MV-4-11 (cell line): ENCODE results near the gene IPO7.
A peak's percentile ranks its signal among the peaks of the same experiment; 100 is the strongest.
"Not testable (repeated sequence)": the region's sequence is repeated elsewhere in the genome, so short reads cannot be mapped to it uniquely, and the experiment has no call there.

Source experiments
- DNase-seq: peaks from one replicate; lab custom pipeline; 2025; lab: John Stamatoyannopoulos, UW

IPO7 gene

GRCh38 chr11:9384535-9385326 lies at the start of gene IPO7:
TSS of gene IPO7 (plus strand) at chr11:9384652. CDS start at chr11:9384764, 112 bp downstream.
- peak; percentile 91 for DNase-seq

DNA sequence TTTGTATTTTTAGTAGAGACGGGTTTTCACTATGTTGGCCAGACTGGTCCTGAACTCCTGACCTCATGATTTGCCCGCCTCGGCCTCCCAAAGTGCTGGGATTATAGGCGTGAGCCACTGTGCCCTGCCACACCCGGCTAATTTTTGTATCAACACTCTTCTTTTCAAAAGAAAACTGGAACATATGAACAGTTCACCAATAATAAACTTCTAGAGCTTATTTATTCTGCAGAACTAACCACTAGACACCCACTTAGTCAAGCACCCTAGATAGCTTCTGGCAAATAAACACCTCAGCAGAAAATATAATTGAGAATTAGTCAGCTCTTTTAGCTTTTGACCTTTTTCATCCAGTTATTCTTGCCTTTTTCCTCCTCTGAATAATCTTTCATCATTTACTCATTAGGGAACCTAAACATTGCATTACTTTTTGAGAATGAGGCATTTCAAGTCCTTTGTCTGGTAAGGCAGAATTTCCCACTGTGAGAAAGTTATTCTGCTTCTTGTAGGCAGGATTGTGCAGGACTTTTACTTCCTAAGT lies 42.7 kb upstream of the IPO7 start:
- DNase-seq = no peak

DNA sequence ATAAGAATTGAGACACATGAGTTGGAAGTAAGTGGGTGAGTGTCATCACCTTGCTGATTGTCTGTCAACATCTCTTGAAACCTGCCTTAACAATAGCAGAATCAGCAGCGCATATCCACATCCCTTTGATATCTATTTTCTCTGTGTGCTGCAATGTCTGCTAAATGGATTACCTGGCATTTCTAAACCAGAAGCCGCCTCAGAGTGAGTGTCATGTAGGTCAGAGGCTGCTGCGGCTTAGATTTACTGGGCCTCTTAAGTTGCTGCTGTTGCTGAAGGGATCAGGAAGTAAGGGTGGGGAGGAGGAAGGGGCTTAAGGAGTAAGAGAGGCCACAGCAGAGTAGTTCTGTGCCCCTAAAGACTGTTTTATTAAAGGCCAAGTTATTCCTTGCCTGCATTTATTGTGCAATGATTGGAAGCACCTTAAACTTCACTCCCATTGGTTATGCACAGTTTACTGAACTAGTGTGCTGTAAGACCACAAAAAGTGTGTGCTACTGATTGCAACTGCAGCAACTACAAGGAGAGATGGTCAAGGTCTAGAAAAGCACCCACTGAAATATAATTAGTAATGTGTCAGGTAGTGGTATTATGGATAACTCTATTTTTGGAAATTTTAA lies 40.3 kb upstream of the IPO7 start:
- DNase-seq = no peak

- no peak for DNase-seq
These were observed 37.4 kb upstream of the IPO7 start for GRCh38 chr11:9347100-9347499.

GRCh38 chr11:9347779-9348178 lies 36.7 kb upstream of the IPO7 start:
- DNase-seq = not testable (repeated sequence)

- no peak for DNase-seq
These were observed 33.1 kb upstream of the IPO7 start for GRCh38 chr11:9351321-9351881.

DNA sequence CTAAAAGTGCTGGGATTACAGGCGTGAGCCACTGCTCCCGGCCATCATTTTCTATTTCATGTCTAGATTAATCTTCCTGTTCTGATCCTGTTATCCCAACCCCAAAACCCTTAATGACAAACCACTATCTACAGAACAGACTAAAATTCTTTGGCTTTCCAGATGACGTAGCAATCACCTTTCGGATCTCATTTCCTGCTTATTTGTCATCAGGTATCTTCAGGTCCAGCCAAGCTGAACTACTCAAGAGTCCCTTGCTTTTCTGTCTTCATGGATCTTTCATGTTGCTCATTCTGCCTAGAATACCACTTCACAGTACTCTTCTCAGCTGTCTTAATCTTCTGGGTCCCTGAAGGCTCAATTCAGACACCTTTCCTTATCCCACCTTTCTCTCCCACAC lies 27.4 kb upstream of the IPO7 start:
- no peak for DNase-seq

DNA sequence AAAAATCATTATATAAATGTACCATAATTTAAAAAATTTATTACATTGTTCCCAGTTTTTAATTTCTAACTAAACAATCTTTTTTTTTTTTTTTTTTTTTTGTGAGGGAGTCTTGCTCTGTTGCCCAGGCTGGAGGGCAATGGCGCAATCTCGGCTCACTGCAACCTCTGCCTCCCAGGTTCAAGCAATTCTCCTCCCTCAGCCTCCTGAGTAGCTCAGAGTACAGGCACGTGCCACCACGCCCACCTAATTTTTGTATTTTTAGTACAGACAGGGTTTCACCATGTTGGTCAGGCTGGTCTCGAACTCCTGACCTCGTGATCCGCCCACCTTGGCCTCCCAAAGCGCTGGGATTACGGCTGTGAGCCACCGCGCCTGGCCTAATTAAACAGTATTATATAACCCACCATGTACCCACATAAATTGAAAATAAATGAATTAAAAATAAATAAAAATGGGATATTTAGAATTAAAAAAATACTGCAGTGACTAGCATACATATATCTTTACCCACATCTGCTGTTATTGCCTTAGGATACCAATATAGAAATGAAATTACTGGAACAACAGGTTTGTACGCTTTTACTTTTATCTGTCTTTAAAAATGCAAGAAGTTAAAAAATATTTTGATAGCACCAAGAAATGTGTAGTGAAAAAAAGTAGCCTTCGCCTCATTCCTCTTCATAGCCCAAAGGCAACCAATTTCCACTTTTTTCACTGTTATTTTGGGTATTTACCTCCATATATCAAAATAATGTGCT lies 23.4 kb upstream of the IPO7 start:
- DNase-seq = not testable (repeated sequence)

DNA sequence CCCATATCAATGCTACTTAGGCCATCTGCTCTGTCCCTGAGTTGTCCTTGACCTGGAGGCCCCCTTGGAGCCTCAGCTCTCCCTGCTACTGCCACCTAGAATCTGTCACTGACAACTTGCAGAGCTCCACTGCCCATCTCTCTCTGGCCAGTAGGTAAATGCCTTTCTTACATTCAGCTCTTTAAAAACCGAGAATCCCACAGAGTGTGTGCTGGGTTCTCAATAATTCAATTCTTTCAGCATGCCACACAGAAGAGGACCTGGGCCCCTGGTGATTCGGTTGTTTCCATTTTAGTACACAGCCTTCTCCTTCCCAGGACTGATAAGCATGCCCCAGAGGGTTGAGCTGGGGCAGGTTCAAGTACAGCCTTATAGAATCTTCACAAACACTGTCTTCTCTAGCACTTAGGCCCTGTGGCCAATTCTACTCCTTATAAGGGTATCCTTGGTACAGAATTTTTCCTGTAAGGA lies 22.0 kb upstream of the IPO7 start:
- DNase-seq = no peak

GRCh38 chr11:9363954-9364912 lies 20.2 kb upstream of the IPO7 start:
- DNase-seq = peak; percentile 94

GRCh38 chr11:9367551-9367950 lies 16.9 kb upstream of the IPO7 start:
- DNase-seq = no peak

- no peak for DNase-seq
These were observed 7.4 kb upstream of the IPO7 start for GRCh38 chr11:9377036-9377435.

GRCh38 chr11:9379041-9379440 lies 5.4 kb upstream of the IPO7 start:
- DNase-seq = no peak

DNA sequence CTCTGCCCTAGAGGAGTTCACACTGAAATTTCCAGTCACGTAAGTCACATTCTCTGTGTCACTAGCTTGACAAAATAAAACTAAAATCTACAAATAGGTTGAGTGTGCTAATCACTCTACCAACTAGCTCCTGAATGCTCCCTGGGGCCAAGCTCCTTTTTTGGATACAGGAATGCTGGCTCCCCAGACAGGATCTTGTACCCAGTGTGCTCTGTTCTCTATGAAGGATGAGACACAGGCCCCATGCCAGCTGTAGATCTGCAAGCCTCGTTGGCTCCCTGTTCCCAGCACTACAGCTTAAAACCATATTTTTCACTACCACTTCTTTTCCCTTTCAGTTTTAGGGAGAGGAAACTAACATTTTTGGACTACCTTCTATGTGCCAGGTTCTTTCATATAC lies 3.7 kb upstream of the IPO7 start:
- no peak for DNase-seq

GRCh38 chr11:9385327-9385899 lies 961 bp downstream of the IPO7 start:
- DNase-seq = no peak

- DNase-seq = no peak
These were observed 1.6 kb downstream of the IPO7 start for GRCh38 chr11:9386086-9386485.

DNA sequence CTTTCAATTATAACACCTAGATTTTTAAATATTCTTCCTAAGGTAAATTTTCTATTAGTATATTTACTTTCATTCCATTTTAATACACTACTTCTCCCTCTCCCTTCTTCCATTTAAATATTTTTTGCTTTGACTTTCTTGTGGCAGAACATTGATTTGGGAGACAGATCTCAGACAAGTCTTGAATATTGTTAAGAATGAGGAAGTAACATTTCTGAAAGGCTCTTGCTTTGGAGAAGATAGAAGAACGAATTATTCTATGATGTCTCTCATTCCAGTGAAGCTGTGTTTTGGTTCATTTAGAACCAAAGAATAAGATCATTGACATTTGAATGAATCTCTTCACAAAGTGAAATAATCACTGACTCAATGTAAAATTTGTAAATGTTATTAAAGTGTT lies 2.4 kb downstream of the IPO7 start:
- DNase-seq = peak; percentile 50

DNA sequence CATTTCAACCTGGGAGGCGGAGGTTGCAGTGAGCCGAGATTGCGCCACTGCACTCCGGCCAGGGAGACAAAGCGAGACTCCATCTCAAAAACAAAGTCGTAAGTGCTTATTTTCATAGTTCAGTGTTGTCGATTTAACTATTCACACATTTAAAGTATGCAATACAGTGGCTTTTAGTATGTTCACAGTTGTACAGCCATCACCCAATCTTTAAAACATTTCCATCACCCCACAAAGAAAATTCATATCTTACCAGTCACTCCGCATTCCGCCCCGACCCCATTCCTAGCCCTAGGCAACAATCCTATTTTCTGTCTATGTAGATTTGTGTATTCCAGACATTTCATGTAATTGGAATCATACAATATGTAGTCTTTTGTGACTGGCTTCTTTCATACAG lies 11.9 kb downstream of the IPO7 start:
- no peak for DNase-seq

- DNase-seq = no peak
These were observed 12.3 kb downstream of the IPO7 start for GRCh38 chr11:9396752-9397151.
